Activated CD8-positive, alpha-beta T cell treated with anti-CD3 and anti-CD28 coated beads for 36 hours (primary cell): Measurements from ENCODE around the gene NUP210L. TPM values are rescaled to one million over a fixed set of nuclear protein-coding genes. Genes with fewer than 3 reads are reported as not detected.

Source experiments
- ATAC-seq: fragments of 200-7000 bp; cut with Tn5 transposase; one replicate; pipeline ENCODE4 v1.10.0; 2021; ENCODE audit warnings: mild to moderate bottlenecking, moderate library complexity
- CTCF ChIA-PET: fragments of 350-600 bp; sonication (Branson Sonifier 250); formaldehyde crosslinking; loops from one replicate; lab custom pipeline; 2021; ENCODE audit warnings: antibody characterized with exemption; lab: Charles Lee
- POLR2A ChIA-PET: fragments of 350-600 bp; sonication (Branson Sonifier 250); formaldehyde crosslinking; loops from one replicate; lab custom pipeline; 2021; ENCODE audit warnings: antibody characterized with exemption; lab: Charles Lee
- DNase-seq: peaks from one replicate; pipeline ENCODE4 v3.0.0-alpha.2; 2020
- H3K27ac Mint-ChIP-seq: one replicate; pipeline ENCODE4 v1.8.0; 2021; ENCODE audit warnings: mild to moderate bottlenecking, mixed read lengths
- H3K27me3 Mint-ChIP-seq: one replicate; pipeline ENCODE4 v1.8.0; 2021; ENCODE audit warnings: mixed read lengths
- H3K36me3 Mint-ChIP-seq: one replicate; pipeline ENCODE4 v1.8.0; 2021; ENCODE audit warnings: low read depth, mixed read lengths
- H3K4me1 Mint-ChIP-seq: one replicate; pipeline ENCODE4 v1.8.0; 2021; ENCODE audit warnings: low read depth, mixed read lengths
- H3K4me3 Mint-ChIP-seq: one replicate; pipeline ENCODE4 v1.8.0; 2021; ENCODE audit warnings: mild to moderate bottlenecking, moderate library complexity, mixed read lengths
- H3K9me3 Mint-ChIP-seq: one replicate; pipeline ENCODE4 v1.8.0; 2021; ENCODE audit warnings: mixed read lengths
- CTCF ChIP-seq: fragments of 200-600 bp; IDR thresholded peaks from one replicate; pipeline ENCODE4 v1.8.0; 2022; ENCODE audit warnings: antibody characterized with exemption, mild to moderate bottlenecking
- intact Hi-C: fragments of 100-400 bp; cut with micrococcal nuclease; formaldehyde crosslinking; loops from one replicate; pipeline ENCODE4 v1.10.0; 2022
- total RNA-seq, 2 experiments: library from RNA; stranded (reverse); gene quantifications; one replicate each; pipeline ENCODE4 v1.2.3, GENCODE V29; 2021

Gene NUP210L
- total RNA-seq, 2 experiments from 2014 or later, result 0.07 TPM; not detected in 1

DNA sequence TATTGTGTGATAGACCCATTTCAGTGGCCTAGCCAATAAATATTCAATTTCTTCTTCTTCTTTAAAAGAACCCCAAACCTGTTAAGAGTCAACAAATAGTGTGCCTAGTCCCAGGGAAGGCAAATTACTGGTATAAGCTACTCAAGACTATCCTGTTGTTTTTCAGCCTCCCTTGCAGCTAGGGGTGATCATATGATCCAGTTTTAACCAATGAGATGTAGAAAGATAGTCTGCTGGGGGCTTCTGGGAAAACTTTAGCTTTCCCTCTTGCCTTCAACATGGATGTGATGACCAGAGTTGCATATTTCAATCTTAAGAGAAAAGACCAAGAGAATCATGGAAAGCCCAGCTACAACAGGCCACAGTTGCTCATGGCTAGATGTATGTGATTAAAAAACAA, 4.7 kb upstream of the NUP210L start:
- Mint-ChIP-seq H3K9me3 (peaks cover 9% of the 10 kb centered on the region), H3K4me1 (peaks cover 73% of the 10 kb centered on the region), H3K36me3 (peaks cover 93% of the 10 kb centered on the region), H3K4me3 (no peak overlapping the region), H3K27me3 (no peaks in the 10 kb centered on the region), H3K27ac (peak overlapping the region; percentile 47)
- DNase-seq (no peak), ATAC-seq (no peak)
- CTCF ChIA-PET, result interaction anchor here (0.8 to 1.5 kb wide), 4 partner anchors 11 to 112 kb away, joined by 3 to 5 read pairs (median 4); no protein-coding TSS in a partner anchor
- POLR2A ChIA-PET, result interaction anchor here (1.4 to 3.1 kb wide), 5 partner anchors 10 to 169 kb away, joined by 5 to 40 read pairs (median 7); partner anchors contain the start of gene RPS27
- no peak for TF ChIP-seq CTCF
- intact Hi-C loops, result loop anchor here (10.0 kb wide), 1 partner anchor 165 kb away; the partner anchor contains the start of gene RPS27

DNA sequence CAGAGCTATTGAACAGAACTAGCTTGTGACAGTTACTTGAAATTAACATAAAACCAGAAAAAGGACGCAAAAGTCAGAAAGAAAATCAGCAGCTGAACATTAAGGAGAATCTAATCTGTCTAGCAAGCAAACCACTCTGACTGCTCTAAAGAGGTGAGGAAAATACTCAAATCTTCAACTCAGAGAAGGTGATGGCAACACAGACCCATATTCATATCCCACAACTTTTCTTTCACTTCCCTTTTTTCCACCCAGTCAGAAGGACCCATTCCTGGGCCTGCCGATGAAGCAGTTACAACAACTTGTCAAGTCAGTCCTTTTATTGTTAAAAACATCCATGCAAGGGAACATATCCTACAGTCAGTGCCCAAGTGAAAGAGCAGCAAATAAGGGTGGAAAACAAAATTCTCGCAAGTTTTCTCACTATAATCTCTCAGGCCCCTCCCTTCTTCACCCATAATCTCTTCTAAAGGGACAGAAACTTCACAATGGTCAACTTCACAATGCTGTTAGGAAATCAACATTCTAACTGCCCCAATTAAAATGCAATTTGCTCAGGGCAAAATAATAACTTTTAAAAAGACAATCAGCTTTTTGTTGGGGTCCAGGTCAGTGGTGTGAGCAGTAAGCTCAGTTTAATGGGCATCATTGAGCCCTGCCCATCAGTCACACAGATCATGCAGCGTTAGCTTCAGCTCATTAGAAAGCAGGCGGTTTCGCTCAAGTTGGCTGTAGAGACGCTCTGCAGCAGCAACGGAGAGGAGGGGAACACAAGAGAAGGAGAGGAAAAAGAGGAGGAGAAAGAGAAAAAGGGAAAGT, 3.6 kb upstream of the NUP210L start:
- no peak for TF ChIP-seq CTCF
- Mint-ChIP-seq H3K27me3 (no peaks in the 10 kb centered on the region), H3K27ac (peak overlapping the region; percentile 96), H3K9me3 (peaks cover 9% of the 10 kb centered on the region), H3K4me1 (peaks cover 78% of the 10 kb centered on the region), H3K4me3 (peak overlapping the region; percentile 61), H3K36me3 (peaks cover 95% of the 10 kb centered on the region)
- CTCF ChIA-PET, result interaction anchor here (0.7 to 4.0 kb wide), 11 partner anchors 10 to 214 kb away, joined by 3 to 17 read pairs (median 4); partner anchors contain the start of gene RAB13
- intact Hi-C loops, result loop anchor here (10.0 kb wide), 1 partner anchor 164 kb away; the partner anchor contains the start of gene RPS27
- no peak for DNase-seq
- POLR2A ChIA-PET, result interaction anchor here (0.7 to 3.1 kb wide), 19 partner anchors 8 to 180 kb away, joined by 3 to 40 read pairs (median 4); partner anchors contain the start of gene RPS27
- ATAC-seq, result peak; percentile 10

- Mint-ChIP-seq H3K36me3 (peaks cover 88% of the 10 kb centered on the region), H3K9me3 (peaks cover 9% of the 10 kb centered on the region), H3K4me3 (peak overlapping the region; percentile 61), H3K4me1 (peaks cover 74% of the 10 kb centered on the region), H3K27me3 (no peaks in the 10 kb centered on the region), H3K27ac (peak overlapping the region; percentile 96)
- ChIA-PET POLR2A (interaction anchor here (0.7 to 3.1 kb wide), 16 partner anchors 8 to 179 kb away, joined by 3 to 40 read pairs (median 4); partner anchors contain the start of gene RPS27), CTCF (interaction anchor here (0.7 to 4.0 kb wide), 11 partner anchors 9 to 213 kb away, joined by 3 to 17 read pairs (median 4); partner anchors contain the start of gene RAB13)
- intact Hi-C loops, result loop anchor here (10.0 kb wide), 1 partner anchor 163 kb away; the partner anchor contains the start of gene RPS27
- DNase-seq (peak; percentile 87), ATAC-seq (peak; percentile 95)
- no peak for TF ChIP-seq CTCF
Observed at GRCh38 chr1:154157520-154158306, 2.8 kb upstream of the NUP210L start.

GRCh38 chr1:154155251-154155650, 378 bp upstream of the NUP210L start:
- peaks cover 66% of the 10 kb centered on the region for H3K36me3 Mint-ChIP-seq
- intact Hi-C loops, result loop anchor here (10.0 kb wide), 1 partner anchor 160 kb away; the partner anchor contains the start of gene RPS27
- no peak for ATAC-seq
- peaks cover 5% of the 10 kb centered on the region for H3K9me3 Mint-ChIP-seq
- no peak for DNase-seq
- H3K27me3 Mint-ChIP-seq, result no peaks in the 10 kb centered on the region
- peaks cover 72% of the 10 kb centered on the region for H3K4me1 Mint-ChIP-seq
- CTCF ChIA-PET, result interaction anchor here (1.4 to 4.0 kb wide), 2 partner anchors 9 to 19 kb away, joined by 5 to 17 read pairs; no protein-coding TSS in a partner anchor
- TF ChIP-seq CTCF, result no peak
- POLR2A ChIA-PET, result interaction anchor here (0.9 to 1.6 kb wide), 6 partner anchors 13 to 160 kb away, joined by 3 to 6 read pairs (median 3); no protein-coding TSS in a partner anchor
- no peak overlapping the region for H3K4me3 Mint-ChIP-seq
- H3K27ac Mint-ChIP-seq, result peak overlapping the region; percentile 81
